Mammary epithelial cell (primary cell): ENCODE data around the gene KRT38.

ENCODE experiments used
- EZH2 ChIP-seq: IDR thresholded peaks from 2 replicates; pipeline ENCODE4 v1.6.1; 2012; ENCODE audit warnings: low read length, inconsistent platforms, borderline replicate concordance
- TF ChIP-seq, protein P1 (sequence below), 2 donors: IDR thresholded peaks in 1 of 2; conservative IDR thresholded peaks in 1 of 2; 2 replicates each; pipeline ENCODE4 v1.5.1; 2011 to 2012; ENCODE audit warnings: inconsistent platforms in 2 of 2, low read length in 2 of 2, mild to moderate bottlenecking in 2 of 2, control low read depth in 1 of 2, low read depth in 1 of 2; ENCODE audit not compliant: insufficient read depth in 1 of 2; ENCODE audit errors: extremely low read depth in 1 of 2

DNA sequence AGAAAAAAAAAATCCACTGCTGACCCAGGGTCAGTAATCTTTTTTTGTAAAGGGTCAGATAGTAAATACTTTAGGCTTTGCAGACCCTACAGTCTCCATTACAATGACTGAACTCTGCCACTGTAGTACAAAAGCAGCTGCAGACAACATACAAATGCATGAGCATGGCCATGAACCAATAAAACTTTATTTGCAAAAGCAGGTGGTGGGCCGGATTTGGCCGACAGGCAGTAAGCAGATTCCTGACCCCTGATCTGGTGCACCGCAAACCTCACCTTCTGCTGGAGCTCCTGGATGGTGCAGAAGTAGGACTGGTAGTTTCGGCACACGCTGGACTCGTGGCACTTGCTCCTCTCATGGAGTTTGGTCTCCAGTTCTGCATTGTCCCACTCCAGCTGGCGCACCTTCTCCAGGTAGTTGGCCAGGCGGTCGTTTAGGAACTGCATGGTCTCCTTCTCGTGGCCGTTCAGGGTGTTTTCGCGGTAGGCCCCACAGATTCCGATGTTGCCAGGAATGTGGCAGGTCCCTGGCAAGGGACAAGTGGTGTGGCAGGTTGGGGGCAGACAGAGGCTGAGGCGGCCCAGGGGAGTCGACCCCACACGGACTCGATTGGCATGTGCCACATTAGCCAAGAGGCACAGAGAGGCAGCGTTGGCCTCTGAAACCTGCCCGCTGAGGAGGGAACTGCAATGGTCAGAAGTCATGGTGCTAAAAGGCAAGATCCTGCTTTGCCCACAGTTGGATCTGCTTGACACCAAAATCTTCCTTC lies 29.5 kb downstream of the KRT38 start:
- TF ChIP-seq, protein P1, sequence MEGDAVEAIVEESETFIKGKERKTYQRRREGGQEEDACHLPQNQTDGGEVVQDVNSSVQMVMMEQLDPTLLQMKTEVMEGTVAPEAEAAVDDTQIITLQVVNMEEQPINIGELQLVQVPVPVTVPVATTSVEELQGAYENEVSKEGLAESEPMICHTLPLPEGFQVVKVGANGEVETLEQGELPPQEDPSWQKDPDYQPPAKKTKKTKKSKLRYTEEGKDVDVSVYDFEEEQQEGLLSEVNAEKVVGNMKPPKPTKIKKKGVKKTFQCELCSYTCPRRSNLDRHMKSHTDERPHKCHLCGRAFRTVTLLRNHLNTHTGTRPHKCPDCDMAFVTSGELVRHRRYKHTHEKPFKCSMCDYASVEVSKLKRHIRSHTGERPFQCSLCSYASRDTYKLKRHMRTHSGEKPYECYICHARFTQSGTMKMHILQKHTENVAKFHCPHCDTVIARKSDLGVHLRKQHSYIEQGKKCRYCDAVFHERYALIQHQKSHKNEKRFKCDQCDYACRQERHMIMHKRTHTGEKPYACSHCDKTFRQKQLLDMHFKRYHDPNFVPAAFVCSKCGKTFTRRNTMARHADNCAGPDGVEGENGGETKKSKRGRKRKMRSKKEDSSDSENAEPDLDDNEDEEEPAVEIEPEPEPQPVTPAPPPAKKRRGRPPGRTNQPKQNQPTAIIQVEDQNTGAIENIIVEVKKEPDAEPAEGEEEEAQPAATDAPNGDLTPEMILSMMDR (conservative IDR thresholded peaks at IDR 0.05 in 1 of 2, IDR thresholded peaks at IDR 0.05 in 1 of 2; ENCODE audit: extremely low read depth in 1 of 2, insufficient read depth in 1 of 2, low read depth in 1 of 2, low read length in 2 of 2) = no peak
- TF ChIP-seq EZH2 = no peak
